ENCODE results near the gene SULT1C3. TPM values are rescaled to one million over a fixed set of nuclear protein-coding genes. Genes with fewer than 3 reads are reported as not detected.

SULT1C3 gene
- total and polyA plus RNA-seq, 2 of the 4 experiments (the other 2 are of a cell fraction) = not detected

DNA sequence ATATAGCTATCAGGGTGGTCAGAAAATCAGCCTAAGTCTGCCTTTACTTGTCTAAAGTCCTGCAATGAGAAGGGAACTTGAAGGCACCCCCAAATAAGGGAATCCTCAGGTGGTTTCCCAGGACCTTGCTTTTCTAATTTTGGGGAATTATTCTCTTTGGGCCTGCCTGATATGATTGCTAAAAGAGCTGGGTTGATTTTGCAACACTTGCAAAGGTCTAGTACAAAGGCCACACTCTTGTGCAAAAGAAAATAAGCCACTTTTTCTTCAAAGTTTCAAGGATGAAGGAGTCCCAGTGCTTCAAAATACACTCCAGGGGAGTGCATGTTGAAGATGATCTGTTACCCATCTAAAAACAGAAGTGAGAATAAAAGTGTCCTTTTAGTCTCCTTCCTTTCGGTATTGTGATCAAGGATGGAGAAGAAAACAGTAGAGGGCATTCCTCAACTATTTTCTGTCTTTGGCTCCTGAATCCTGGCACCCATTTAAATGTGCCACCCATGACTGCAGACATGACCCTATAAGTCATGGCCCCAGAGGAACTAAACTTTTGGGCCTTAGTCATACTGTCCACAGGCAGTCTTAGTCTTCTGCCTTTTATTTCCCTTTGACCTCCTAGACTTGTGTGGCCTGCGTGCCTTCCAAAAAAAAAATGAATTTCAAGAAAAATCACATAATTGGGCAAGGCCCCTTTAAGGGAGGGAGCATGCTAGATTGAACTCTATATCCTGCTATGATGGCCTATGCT is 5.1 kb downstream of the SULT1C3 start:
- H2AFZ ChIP-seq (replicated peaks; ENCODE audit: low read length, poor library complexity) = no peak overlapping the region

More for the DNA sequence above, 5.1 kb downstream of the SULT1C3 start:
- in situ Hi-C loops (cut with MboI; ENCODE audit: low sequenced_read_pairs) = no loop called here
- dilution Hi-C loops (cut with HindIII; ENCODE audit: low sequenced_read_pairs, unreplicated experiment) = no loop called here
- Histone ChIP-seq H3K4me1 (ENCODE audit: control insufficient read depth, insufficient read depth, low read length) (no peaks in the 10 kb centered on the region), H3K36me3 (ENCODE audit: control insufficient read depth, insufficient read depth, low read length) (no peaks in the 10 kb centered on the region), H3K9me3 (ENCODE audit: control insufficient read depth, insufficient read depth, low read length) (peaks cover 2% of the 10 kb centered on the region; the same call in 1 of the 2 replicates), H4K91ac (ENCODE audit: insufficient read depth, low read depth, low read length) (no peak overlapping the region), H2BK15ac (ENCODE audit: low read depth, low read length) (no peak overlapping the region), H3K9ac (ENCODE audit: low read depth, low read length) (no peak overlapping the region), H2AK5ac (ENCODE audit: low read depth, low read length) (no peak overlapping the region), H3K4me2 (ENCODE audit: low read depth, low read length) (no peak overlapping the region), H2BK120ac (ENCODE audit: low read depth, low read length) (no peak overlapping the region), H3K9me1 (ENCODE audit: insufficient read depth, low read length) (no peaks in the 10 kb centered on the region), H3K79me1 (ENCODE audit: low read depth in 1 of 2, low read length in 2 of 2) (no peaks in the 10 kb centered on the region), H3K4ac (ENCODE audit: low read depth, low read length) (no peak overlapping the region), H4K5ac (ENCODE audit: low read depth, low read length) (no peak overlapping the region), H2BK5ac (ENCODE audit: low read depth, low read length, poor library complexity, severe bottlenecking) (no peak overlapping the region), H4K8ac (ENCODE audit: low read depth in 2 of 2, low read length in 2 of 2) (no peak overlapping the region), H3K27ac (ENCODE audit: insufficient read depth, low read length) (no peak overlapping the region), H3K18ac (ENCODE audit: low read depth, low read length) (no peak overlapping the region), H2AK9ac (replicated peaks; ENCODE audit: low read depth, low read length, poor library complexity) (no peak overlapping the region), H3K14ac (replicated peaks; ENCODE audit: low read depth, low read length) (no peak overlapping the region), H2BK20ac (ENCODE audit: low read depth, low read length) (no peak overlapping the region), H3K56ac (ENCODE audit: extremely low read depth, insufficient read depth, low read length) (no peak overlapping the region), H3K4me3 (ENCODE audit: insufficient read depth, low read depth, low read length) (no peak overlapping the region), H3K23ac (ENCODE audit: low read depth, low read length) (no peak overlapping the region), H3K27me3 (ENCODE audit: control insufficient read depth, insufficient read depth, low read length) (no peaks in the 10 kb centered on the region; the same call in 1 of the 2 replicates), H4K20me1 (ENCODE audit: insufficient read depth, low read length) (no peaks in the 10 kb centered on the region)
- no CpG with 5 or more reads among the region's 2 CpGs for WGBS, 2 experiments (ENCODE audit: extremely low coverage in 2 of 2, insufficient read length in 1 of 2)
- intact Hi-C loops (cut with micrococcal nuclease) = no loop called here
- ATAC-seq (ENCODE audit: low read depth) = no peak
- ChIA-PET CTCF (no interaction called here), POLR2A (ENCODE audit: unreplicated experiment) (no interaction called here)
- BruUV-seq (replicated peaks) = no TSS peak
- DNase-seq = no peak
- TF ChIP-seq, protein P1, sequence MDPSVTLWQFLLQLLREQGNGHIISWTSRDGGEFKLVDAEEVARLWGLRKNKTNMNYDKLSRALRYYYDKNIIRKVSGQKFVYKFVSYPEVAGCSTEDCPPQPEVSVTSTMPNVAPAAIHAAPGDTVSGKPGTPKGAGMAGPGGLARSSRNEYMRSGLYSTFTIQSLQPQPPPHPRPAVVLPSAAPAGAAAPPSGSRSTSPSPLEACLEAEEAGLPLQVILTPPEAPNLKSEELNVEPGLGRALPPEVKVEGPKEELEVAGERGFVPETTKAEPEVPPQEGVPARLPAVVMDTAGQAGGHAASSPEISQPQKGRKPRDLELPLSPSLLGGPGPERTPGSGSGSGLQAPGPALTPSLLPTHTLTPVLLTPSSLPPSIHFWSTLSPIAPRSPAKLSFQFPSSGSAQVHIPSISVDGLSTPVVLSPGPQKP (IDR thresholded peaks at IDR 0.05; ENCODE audit: borderline replicate concordance, low read depth, low read length) = no peak
- TF ChIP-seq CEBPB (IDR thresholded peaks at IDR 0.05; ENCODE audit: low read depth, low read length) = no peak
- no peak for TF ChIP-seq MAFK (IDR thresholded peaks at IDR 0.05; ENCODE audit: low read depth, low read length)
- TF ChIP-seq, protein P2, sequence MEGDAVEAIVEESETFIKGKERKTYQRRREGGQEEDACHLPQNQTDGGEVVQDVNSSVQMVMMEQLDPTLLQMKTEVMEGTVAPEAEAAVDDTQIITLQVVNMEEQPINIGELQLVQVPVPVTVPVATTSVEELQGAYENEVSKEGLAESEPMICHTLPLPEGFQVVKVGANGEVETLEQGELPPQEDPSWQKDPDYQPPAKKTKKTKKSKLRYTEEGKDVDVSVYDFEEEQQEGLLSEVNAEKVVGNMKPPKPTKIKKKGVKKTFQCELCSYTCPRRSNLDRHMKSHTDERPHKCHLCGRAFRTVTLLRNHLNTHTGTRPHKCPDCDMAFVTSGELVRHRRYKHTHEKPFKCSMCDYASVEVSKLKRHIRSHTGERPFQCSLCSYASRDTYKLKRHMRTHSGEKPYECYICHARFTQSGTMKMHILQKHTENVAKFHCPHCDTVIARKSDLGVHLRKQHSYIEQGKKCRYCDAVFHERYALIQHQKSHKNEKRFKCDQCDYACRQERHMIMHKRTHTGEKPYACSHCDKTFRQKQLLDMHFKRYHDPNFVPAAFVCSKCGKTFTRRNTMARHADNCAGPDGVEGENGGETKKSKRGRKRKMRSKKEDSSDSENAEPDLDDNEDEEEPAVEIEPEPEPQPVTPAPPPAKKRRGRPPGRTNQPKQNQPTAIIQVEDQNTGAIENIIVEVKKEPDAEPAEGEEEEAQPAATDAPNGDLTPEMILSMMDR (conservative IDR thresholded peaks at IDR 0.05; ENCODE audit: low read depth, low read length) = no peak
- no peak for TF ChIP-seq FOS (IDR thresholded peaks at IDR 0.05; ENCODE audit: low read depth, low read length)
- TF ChIP-seq MXI1 (IDR thresholded peaks at IDR 0.05; ENCODE audit: borderline replicate concordance, low read depth, low read length) = no peak
- TF ChIP-seq NFE2L2 (IDR thresholded peaks at IDR 0.05; ENCODE audit: low read depth, low read length) = no peak
- TF ChIP-seq POLR2A (IDR thresholded peaks at IDR 0.05; ENCODE audit: low read depth, low read length) = no peak
- no peak for TF ChIP-seq CHD1 (IDR thresholded peaks at IDR 0.05; ENCODE audit: low read depth, low read length)
- TF ChIP-seq RFX5 (IDR thresholded peaks at IDR 0.05; ENCODE audit: low read depth, low read length) = no peak
- TF ChIP-seq BHLHE40 (IDR thresholded peaks at IDR 0.05; ENCODE audit: low read depth, low read length) = no peak
- no peak for TF ChIP-seq RCOR1 (IDR thresholded peaks at IDR 0.05; ENCODE audit: insufficient replicate concordance, low read length)
- TF ChIP-seq SMC3 (IDR thresholded peaks at IDR 0.05; ENCODE audit: low read depth, low read length) = no peak
- TF ChIP-seq RAD21 (IDR thresholded peaks at IDR 0.05; ENCODE audit: low read length) = no peak
- TF ChIP-seq, protein P3, sequence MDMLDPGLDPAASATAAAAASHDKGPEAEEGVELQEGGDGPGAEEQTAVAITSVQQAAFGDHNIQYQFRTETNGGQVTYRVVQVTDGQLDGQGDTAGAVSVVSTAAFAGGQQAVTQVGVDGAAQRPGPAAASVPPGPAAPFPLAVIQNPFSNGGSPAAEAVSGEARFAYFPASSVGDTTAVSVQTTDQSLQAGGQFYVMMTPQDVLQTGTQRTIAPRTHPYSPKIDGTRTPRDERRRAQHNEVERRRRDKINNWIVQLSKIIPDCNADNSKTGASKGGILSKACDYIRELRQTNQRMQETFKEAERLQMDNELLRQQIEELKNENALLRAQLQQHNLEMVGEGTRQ (IDR thresholded peaks at IDR 0.05; ENCODE audit: low read depth, low read length) = no peak
- no peak for TF ChIP-seq MAZ (IDR thresholded peaks at IDR 0.05; ENCODE audit: borderline replicate concordance, low read depth, low read length)

All from IMR-90 (cell line).